Measurements from ENCODE around the gene OBSCN.

The OBSCN gene

GRCh38 chr1:228407106-228408040 is 199.5 kb downstream of the OBSCN start:
- peaks cover 8% of the 10 kb centered on the region; the same call in 1 of the 2 replicates for H3K4me1 ChIP-seq
- H3K4me3 ChIP-seq = peak overlapping the region; percentile 58
- H3K27me3 ChIP-seq (ENCODE audit: low read depth) = no peaks in the 10 kb centered on the region
- in situ Hi-C loops (cut with MboI; ENCODE audit: low sequenced_read_pairs) = no loop called here
- H3K9me3 ChIP-seq = no peaks in the 10 kb centered on the region
- DNase-seq (ENCODE audit: low spot score in 2 of 2) = peak in 1 of 2 experiments; percentile 51
- H3K36me3 ChIP-seq (replicated peaks) = peaks cover 11% of the 10 kb centered on the region

GRCh38 chr1:228408041-228408868 is 200.4 kb downstream of the OBSCN start:
- Histone ChIP-seq H3K9me3 (no peaks in the 10 kb centered on the region), H3K4me1 (peaks cover 8% of the 10 kb centered on the region; the same call in 1 of the 2 replicates), H3K4me3 (peak overlapping the region; percentile 58), H3K27me3 (ENCODE audit: low read depth) (no peaks in the 10 kb centered on the region), H3K36me3 (replicated peaks) (peaks cover 8% of the 10 kb centered on the region)
- in situ Hi-C loops (cut with MboI; ENCODE audit: low sequenced_read_pairs) = no loop called here
- no peak for DNase-seq (ENCODE audit: low spot score in 2 of 2)

GRCh38 chr1:228408869-228409805 is 201.3 kb downstream of the OBSCN start:
- DNase-seq (ENCODE audit: low spot score in 2 of 2) = no peak
- H3K27me3 ChIP-seq (ENCODE audit: low read depth) = no peaks in the 10 kb centered on the region
- in situ Hi-C loops (cut with MboI; ENCODE audit: low sequenced_read_pairs) = no loop called here
- H3K36me3 ChIP-seq (replicated peaks) = peaks cover 2% of the 10 kb centered on the region
- H3K4me1 ChIP-seq = peaks cover 8% of the 10 kb centered on the region; the same call in 1 of the 2 replicates
- no peak overlapping the region for H3K4me3 ChIP-seq
- H3K9me3 ChIP-seq = no peaks in the 10 kb centered on the region

- DNase-seq (ENCODE audit: low spot score in 2 of 2) = no peak
- peaks cover 2% of the 10 kb centered on the region; the same call in 1 of the 2 replicates for H3K36me3 ChIP-seq (replicated peaks)
These were observed 202.2 kb downstream of the OBSCN start for GRCh38 chr1:228410015-228410414.

GRCh38 chr1:228410671-228411070 is 202.8 kb downstream of the OBSCN start:
- Histone ChIP-seq H3K36me3 (replicated peaks) (no peaks in the 10 kb centered on the region), H3K27me3 (ENCODE audit: low read depth) (no peaks in the 10 kb centered on the region), H3K4me3 (no peak overlapping the region), H3K9me3 (no peaks in the 10 kb centered on the region), H3K4me1 (no peaks in the 10 kb centered on the region)
- DNase-seq (ENCODE audit: low spot score in 2 of 2) = no peak
- in situ Hi-C loops (cut with MboI; ENCODE audit: low sequenced_read_pairs) = no loop called here

More at GRCh38 chr1:228410015-228410414, 202.2 kb downstream of the OBSCN start:
- Histone ChIP-seq H3K4me3 (no peak overlapping the region), H3K27me3 (ENCODE audit: low read depth) (no peaks in the 10 kb centered on the region), H3K4me1 (peaks cover under 1% of the 10 kb centered on the region; the same call in 1 of the 2 replicates), H3K9me3 (no peaks in the 10 kb centered on the region)
- in situ Hi-C loops (cut with MboI; ENCODE audit: low sequenced_read_pairs) = no loop called here

- in situ Hi-C loops (cut with MboI; ENCODE audit: low sequenced_read_pairs) = no loop called here
- no peak overlapping the region for H3K4me3 ChIP-seq
- no peak for DNase-seq (ENCODE audit: low spot score in 2 of 2)
- no peaks in the 10 kb centered on the region for H3K36me3 ChIP-seq (replicated peaks)
- H3K27me3 ChIP-seq (ENCODE audit: low read depth) = no peaks in the 10 kb centered on the region
- H3K4me1 ChIP-seq = no peaks in the 10 kb centered on the region
- H3K9me3 ChIP-seq = no peaks in the 10 kb centered on the region
These were observed 203.3 kb downstream of the OBSCN start for GRCh38 chr1:228411121-228411520.

- Histone ChIP-seq H3K9me3 (no peaks in the 10 kb centered on the region), H3K4me1 (no peaks in the 10 kb centered on the region), H3K27me3 (ENCODE audit: low read depth) (no peaks in the 10 kb centered on the region), H3K36me3 (replicated peaks) (no peaks in the 10 kb centered on the region), H3K4me3 (no peak overlapping the region)
- no peak for DNase-seq (ENCODE audit: low spot score in 2 of 2)
- in situ Hi-C loops (cut with MboI; ENCODE audit: low sequenced_read_pairs) = no loop called here
These were observed 203.9 kb downstream of the OBSCN start for GRCh38 chr1:228411548-228412430.

- H3K4me3 ChIP-seq = no peak overlapping the region
- H3K27me3 ChIP-seq (ENCODE audit: low read depth) = no peaks in the 10 kb centered on the region
- H3K36me3 ChIP-seq (replicated peaks) = no peaks in the 10 kb centered on the region
- H3K4me1 ChIP-seq = no peaks in the 10 kb centered on the region
- no peaks in the 10 kb centered on the region for H3K9me3 ChIP-seq
- in situ Hi-C loops (cut with MboI; ENCODE audit: low sequenced_read_pairs) = no loop called here
- DNase-seq (ENCODE audit: low spot score in 2 of 2) = no peak
These were observed 205.6 kb downstream of the OBSCN start for GRCh38 chr1:228413241-228414010.

- Histone ChIP-seq H3K9me3 (no peaks in the 10 kb centered on the region), H3K4me1 (no peaks in the 10 kb centered on the region), H3K4me3 (no peak overlapping the region), H3K27me3 (ENCODE audit: low read depth) (no peaks in the 10 kb centered on the region), H3K36me3 (replicated peaks) (no peaks in the 10 kb centered on the region)
- in situ Hi-C loops (cut with MboI; ENCODE audit: low sequenced_read_pairs) = no loop called here
- DNase-seq (ENCODE audit: low spot score in 2 of 2) = no peak
These were observed 206.8 kb downstream of the OBSCN start for GRCh38 chr1:228414511-228415211.

- H3K9me3 ChIP-seq = no peaks in the 10 kb centered on the region
- no peaks in the 10 kb centered on the region for H3K4me1 ChIP-seq
- H3K4me3 ChIP-seq = no peak overlapping the region
- H3K27me3 ChIP-seq (ENCODE audit: low read depth) = no peaks in the 10 kb centered on the region
- in situ Hi-C loops (cut with MboI; ENCODE audit: low sequenced_read_pairs) = no loop called here
- no peaks in the 10 kb centered on the region for H3K36me3 ChIP-seq (replicated peaks)
- no peak for DNase-seq (ENCODE audit: low spot score in 2 of 2)
These were observed 207.4 kb downstream of the OBSCN start for GRCh38 chr1:228415221-228415620.

- Histone ChIP-seq H3K36me3 (replicated peaks) (no peaks in the 10 kb centered on the region), H3K4me3 (no peak overlapping the region), H3K9me3 (no peaks in the 10 kb centered on the region), H3K27me3 (ENCODE audit: low read depth) (no peaks in the 10 kb centered on the region), H3K4me1 (no peaks in the 10 kb centered on the region)
- in situ Hi-C loops (cut with MboI; ENCODE audit: low sequenced_read_pairs) = no loop called here
- no peak for DNase-seq (ENCODE audit: low spot score in 2 of 2)
These were observed 208.0 kb downstream of the OBSCN start for GRCh38 chr1:228415853-228416216.
